Muscle layer of colon (tissue), 2 donors: ENCODE results near the gene CTSE.

Source experiments
- H3K27ac ChIP-seq: one replicate; pipeline ENCODE4 v1.7.0; 2013; ENCODE audit warnings: low read depth, mild to moderate bottlenecking, low read length, moderate library complexity
- H3K27me3 ChIP-seq, 2 donors: one replicate each; pipeline ENCODE4 v1.7.0; 2013; ENCODE audit warnings: low read length in 2 of 2, mild to moderate bottlenecking in 2 of 2; ENCODE audit not compliant: insufficient read depth in 2 of 2, control insufficient read depth in 1 of 2
- H3K36me3 ChIP-seq: one replicate; pipeline ENCODE4 v1.7.0; 2013; ENCODE audit warnings: mild to moderate bottlenecking, low read length; ENCODE audit not compliant: insufficient read depth
- H3K4me1 ChIP-seq: one replicate; pipeline ENCODE4 v1.7.0; 2013; ENCODE audit warnings: mild to moderate bottlenecking, low read length; ENCODE audit not compliant: insufficient read depth
- H3K4me3 ChIP-seq, 2 donors: one replicate each; pipeline ENCODE4 v1.7.0; 2013; ENCODE audit warnings: low read length in 2 of 2, low read depth in 1 of 2, mild to moderate bottlenecking in 1 of 2, moderate library complexity in 1 of 2
- H3K9ac ChIP-seq: one replicate; pipeline ENCODE4 v1.7.0; 2013; ENCODE audit warnings: low read length
- H3K9me3 ChIP-seq: one replicate; pipeline ENCODE4 v1.7.0; 2013; ENCODE audit warnings: mild to moderate bottlenecking, low read length
- donor health status: abdominal sarcoma.
- donor health status: Adenocarcinoma of cecum.

CTSE gene

GRCh38 chr1:205973377-205974232 lies 50.1 kb downstream of the CTSE start:
- H3K36me3 ChIP-seq, result no peaks in the 10 kb centered on the region
- no peaks in the 10 kb centered on the region for H3K9me3 ChIP-seq
- H3K4me3 ChIP-seq, result no peak overlapping the region
- H3K4me1 ChIP-seq, result no peaks in the 10 kb centered on the region
- H3K27ac ChIP-seq, result no peak overlapping the region
- H3K27me3 ChIP-seq, result no peaks in the 10 kb centered on the region
- H3K9ac ChIP-seq, result no peak overlapping the region

- H3K4me3 ChIP-seq, result no peak overlapping the region
- H3K9me3 ChIP-seq, result no peaks in the 10 kb centered on the region
- no peaks in the 10 kb centered on the region for H3K36me3 ChIP-seq
- no peak overlapping the region for H3K9ac ChIP-seq
- no peaks in the 10 kb centered on the region for H3K4me1 ChIP-seq
- H3K27me3 ChIP-seq, result no peaks in the 10 kb centered on the region
- H3K27ac ChIP-seq, result no peak overlapping the region
These were observed 51.1 kb downstream of the CTSE start for GRCh38 chr1:205972491-205973168.

- H3K9me3 ChIP-seq, result no peaks in the 10 kb centered on the region
- H3K4me3 ChIP-seq, result no peak overlapping the region
- no peaks in the 10 kb centered on the region for H3K36me3 ChIP-seq
- no peak overlapping the region for H3K27ac ChIP-seq
- H3K4me1 ChIP-seq, result no peaks in the 10 kb centered on the region
- no peaks in the 10 kb centered on the region for H3K27me3 ChIP-seq
- no peak overlapping the region for H3K9ac ChIP-seq
These were observed 51.6 kb downstream of the CTSE start for GRCh38 chr1:205972081-205972480.

- H3K4me1 ChIP-seq, result no peaks in the 10 kb centered on the region
- H3K27ac ChIP-seq, result no peak overlapping the region
- no peaks in the 10 kb centered on the region for H3K9me3 ChIP-seq
- H3K36me3 ChIP-seq, result no peaks in the 10 kb centered on the region
- no peak overlapping the region for H3K4me3 ChIP-seq
- H3K27me3 ChIP-seq, result no peaks in the 10 kb centered on the region
- H3K9ac ChIP-seq, result no peak overlapping the region
These were observed 52.6 kb downstream of the CTSE start for GRCh38 chr1:205971082-205971481.

GRCh38 chr1:205970486-205970885 lies 53.2 kb downstream of the CTSE start:
- H3K36me3 ChIP-seq, result no peaks in the 10 kb centered on the region
- no peak overlapping the region for H3K4me3 ChIP-seq

GRCh38 chr1:205969229-205969628 lies 54.5 kb downstream of the CTSE start:
- no peaks in the 10 kb centered on the region for H3K9me3 ChIP-seq
- H3K36me3 ChIP-seq, result no peaks in the 10 kb centered on the region
- H3K4me3 ChIP-seq, result no peak overlapping the region
- H3K4me1 ChIP-seq, result no peaks in the 10 kb centered on the region
- H3K27me3 ChIP-seq, result no peaks in the 10 kb centered on the region
- H3K27ac ChIP-seq, result no peak overlapping the region
- H3K9ac ChIP-seq, result no peak overlapping the region

More at GRCh38 chr1:205970486-205970885, 53.2 kb downstream of the CTSE start:
- no peaks in the 10 kb centered on the region for H3K9me3 ChIP-seq
- no peaks in the 10 kb centered on the region for H3K27me3 ChIP-seq
- H3K4me1 ChIP-seq, result no peaks in the 10 kb centered on the region
- no peak overlapping the region for H3K27ac ChIP-seq
- H3K9ac ChIP-seq, result no peak overlapping the region

GRCh38 chr1:205967554-205968335 lies 56.0 kb downstream of the CTSE start:
- Histone ChIP-seq H3K4me1 (no peaks in the 10 kb centered on the region), H3K36me3 (no peaks in the 10 kb centered on the region), H3K9ac (no peak overlapping the region), H3K4me3 (no peak overlapping the region), H3K9me3 (no peaks in the 10 kb centered on the region), H3K27me3 (no peaks in the 10 kb centered on the region), H3K27ac (no peak overlapping the region)

- Histone ChIP-seq H3K36me3 (no peaks in the 10 kb centered on the region), H3K4me3 (no peak overlapping the region), H3K27me3 (no peaks in the 10 kb centered on the region)
These were observed 58.4 kb downstream of the CTSE start for GRCh38 chr1:205965036-205965884.

GRCh38 chr1:205963352-205964155 lies 60.1 kb downstream of the CTSE start:
- Histone ChIP-seq H3K9me3 (no peaks in the 10 kb centered on the region), H3K4me3 (no peak overlapping the region), H3K27me3 (no peaks in the 10 kb centered on the region), H3K9ac (no peak overlapping the region), H3K27ac (no peak overlapping the region), H3K36me3 (no peaks in the 10 kb centered on the region), H3K4me1 (no peaks in the 10 kb centered on the region)

More at GRCh38 chr1:205965036-205965884, 58.4 kb downstream of the CTSE start:
- no peaks in the 10 kb centered on the region for H3K9me3 ChIP-seq
- H3K27ac ChIP-seq, result no peak overlapping the region
- no peaks in the 10 kb centered on the region for H3K4me1 ChIP-seq
- no peak overlapping the region for H3K9ac ChIP-seq

- no peaks in the 10 kb centered on the region for H3K9me3 ChIP-seq
- H3K36me3 ChIP-seq, result no peaks in the 10 kb centered on the region
- no peaks in the 10 kb centered on the region for H3K4me1 ChIP-seq
- H3K9ac ChIP-seq, result no peak overlapping the region
- no peak overlapping the region for H3K4me3 ChIP-seq
- no peaks in the 10 kb centered on the region for H3K27me3 ChIP-seq
- H3K27ac ChIP-seq, result no peak overlapping the region
These were observed 60.9 kb downstream of the CTSE start for GRCh38 chr1:205962821-205963221.
